ENCODE data around the gene USP35.

The USP35 gene

GRCh38 chr11:78200061-78200460 is 11.3 kb downstream of the USP35 start:
- no peak for DNase-seq

DNA sequence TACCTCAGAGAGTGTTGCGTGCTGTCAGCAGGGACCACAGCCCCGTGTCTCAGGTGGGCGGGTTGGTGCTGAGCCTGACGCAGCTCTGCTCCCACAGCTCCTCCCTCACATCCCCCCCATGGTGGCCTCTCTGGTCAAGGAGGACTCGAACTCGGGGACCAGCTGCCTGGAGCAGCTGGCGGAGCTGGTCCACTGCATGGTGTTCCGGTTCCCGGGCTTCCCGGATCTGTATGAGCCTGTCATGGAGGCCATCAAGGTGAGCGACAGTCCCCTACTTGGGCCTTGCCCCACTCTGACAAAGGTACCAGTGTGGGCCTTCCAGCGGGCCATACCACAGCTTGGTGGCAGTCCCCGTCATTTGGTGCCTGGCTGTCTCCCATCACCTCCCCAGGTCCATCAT is 11.8 kb downstream of the USP35 start:
- DNase-seq = no peak

DNA sequence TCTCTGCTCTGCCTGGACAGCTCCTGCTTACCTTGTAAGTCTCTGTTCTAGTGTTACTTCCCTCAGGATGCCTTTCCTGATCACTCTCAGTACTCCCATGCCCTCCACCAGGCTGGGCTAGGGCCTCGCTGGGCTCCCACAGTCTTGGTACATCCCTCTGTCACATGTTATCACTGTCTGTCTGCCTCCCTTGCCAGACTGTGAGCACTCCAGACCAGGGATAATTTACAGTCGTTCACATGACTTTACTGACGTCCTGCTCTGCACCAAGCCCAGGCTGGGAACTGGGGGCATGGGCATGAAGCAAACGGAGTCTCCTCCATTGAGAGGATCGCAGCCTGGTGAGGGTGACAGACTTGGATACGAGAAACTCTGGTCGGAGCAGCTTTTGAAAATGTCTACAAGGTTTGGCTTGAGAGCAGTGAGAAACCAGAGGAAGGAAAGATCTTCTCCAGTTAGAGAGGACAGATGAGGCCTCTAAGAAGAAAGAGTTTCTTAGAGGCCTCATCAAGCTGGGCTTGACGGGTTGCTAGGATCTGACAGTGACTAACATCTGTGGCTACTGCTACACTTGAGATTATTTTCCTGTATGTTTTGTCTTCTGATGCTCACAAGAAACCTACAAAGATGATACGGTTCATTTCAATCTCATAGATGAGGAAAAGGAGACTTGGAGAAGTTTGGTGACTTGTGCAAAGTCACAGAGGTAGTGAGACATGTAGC is 12.5 kb downstream of the USP35 start:
- DNase-seq = no peak

GRCh38 chr11:78202733-78203167 is 14.0 kb downstream of the USP35 start:
- DNase-seq = peak; percentile 75

DNA sequence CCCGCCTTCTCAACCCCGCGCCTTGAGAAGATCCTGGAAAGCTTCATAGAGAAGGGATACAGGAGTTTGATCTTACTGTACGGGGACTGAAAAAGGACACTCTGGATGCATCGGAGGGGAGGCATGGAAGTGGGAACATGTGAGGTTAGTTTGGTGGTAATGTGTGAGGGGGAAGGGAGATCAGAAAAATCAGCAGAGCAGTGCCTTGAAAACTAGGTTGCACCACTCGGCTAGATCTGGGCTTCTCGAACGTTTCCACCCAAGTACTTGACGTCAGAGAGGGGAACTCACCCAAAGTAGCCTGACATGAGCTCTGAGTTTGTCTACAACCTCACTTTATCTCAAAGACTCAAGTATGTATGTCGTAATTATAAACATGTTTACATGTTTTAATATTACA is 14.5 kb downstream of the USP35 start:
- peak; percentile 78 for DNase-seq

GRCh38 chr11:78205256-78205655 is 16.5 kb downstream of the USP35 start:
- DNase-seq = no peak

DNA sequence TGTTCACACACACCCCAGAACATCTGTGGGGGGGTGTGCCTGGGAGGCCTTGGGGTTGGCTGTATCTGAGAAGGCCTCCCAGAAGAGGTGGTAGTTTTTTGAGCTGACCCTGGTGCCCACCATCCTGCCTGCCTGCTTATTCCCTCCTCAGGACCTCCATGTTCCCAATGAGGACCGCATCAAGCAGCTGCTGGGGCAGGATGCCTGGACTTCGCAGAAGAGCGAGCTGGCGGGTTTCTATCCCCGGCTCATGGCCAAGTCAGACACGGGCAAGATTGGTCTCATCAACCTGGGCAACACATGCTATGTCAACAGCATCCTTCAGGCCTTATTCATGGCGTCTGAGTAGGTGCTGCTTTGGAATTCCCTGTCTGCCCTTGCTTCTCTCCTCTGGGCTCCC is 17.0 kb downstream of the USP35 start:
- no peak for DNase-seq

- no peak for DNase-seq
Observed at GRCh38 chr11:78207532-78208256, 19.0 kb downstream of the USP35 start.

DNA sequence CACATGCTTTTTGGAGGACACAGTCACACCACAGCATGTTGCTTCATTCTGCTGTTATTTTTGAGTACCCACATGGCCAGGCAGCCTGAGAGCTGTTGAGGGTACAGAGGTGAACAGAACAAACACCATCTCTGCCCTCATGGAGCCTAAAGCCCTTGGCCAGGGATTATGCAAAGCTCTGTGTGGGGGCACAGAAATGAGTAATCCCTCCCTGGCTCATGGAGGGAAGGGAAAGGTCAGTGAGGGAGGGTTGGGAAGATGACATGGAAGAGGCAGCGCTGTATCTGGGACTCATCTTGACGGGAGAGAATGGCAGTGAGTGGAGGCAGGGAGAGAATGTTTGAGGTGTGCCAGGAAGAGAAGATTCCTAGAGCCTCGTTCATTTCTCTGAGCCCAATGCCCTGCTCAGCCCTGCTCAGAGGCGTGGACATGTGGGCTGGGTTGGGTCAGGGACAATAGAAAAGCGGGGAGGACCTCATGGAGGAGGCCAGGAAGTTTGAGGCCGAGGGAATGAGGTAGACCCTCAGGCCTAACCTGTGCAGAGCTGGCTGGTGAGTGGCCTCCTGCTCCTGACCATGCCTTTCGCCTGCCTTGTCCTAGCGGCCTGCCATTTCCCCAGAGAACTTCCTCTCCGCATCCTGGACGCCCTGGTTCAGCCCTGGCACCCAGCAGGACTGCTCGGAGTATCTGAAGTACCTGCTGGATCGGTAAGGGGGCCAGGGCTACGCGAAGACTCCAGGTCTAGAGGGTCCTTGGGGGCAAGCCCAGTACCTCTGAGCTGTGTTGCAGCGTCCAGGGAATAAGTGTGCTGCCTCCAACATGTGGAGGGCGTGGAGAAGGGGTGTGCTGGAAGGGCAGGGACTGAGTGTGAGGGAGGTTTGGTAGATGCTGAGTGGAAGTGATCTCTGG is 19.8 kb downstream of the USP35 start:
- DNase-seq = no peak

DNA sequence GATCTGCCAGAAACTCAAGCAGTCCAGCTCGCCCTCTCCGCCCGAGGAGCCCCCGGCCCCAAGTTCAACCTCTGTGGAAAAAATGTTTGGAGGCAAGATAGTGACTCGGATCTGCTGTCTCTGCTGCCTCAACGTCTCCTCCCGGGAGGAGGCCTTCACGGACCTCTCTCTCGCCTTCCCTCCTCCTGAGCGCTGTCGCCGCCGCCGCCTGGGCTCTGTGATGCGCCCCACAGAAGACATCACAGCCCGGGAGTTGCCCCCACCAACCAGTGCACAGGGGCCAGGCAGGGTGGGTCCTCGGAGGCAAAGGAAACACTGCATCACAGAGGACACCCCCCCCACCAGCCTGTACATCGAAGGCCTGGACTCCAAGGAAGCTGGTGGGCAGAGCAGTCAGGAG is 20.8 kb downstream of the USP35 start:
- DNase-seq = no peak

GRCh38 chr11:78210000-78210608 is 21.4 kb downstream of the USP35 start:
- no peak for DNase-seq

DNA sequence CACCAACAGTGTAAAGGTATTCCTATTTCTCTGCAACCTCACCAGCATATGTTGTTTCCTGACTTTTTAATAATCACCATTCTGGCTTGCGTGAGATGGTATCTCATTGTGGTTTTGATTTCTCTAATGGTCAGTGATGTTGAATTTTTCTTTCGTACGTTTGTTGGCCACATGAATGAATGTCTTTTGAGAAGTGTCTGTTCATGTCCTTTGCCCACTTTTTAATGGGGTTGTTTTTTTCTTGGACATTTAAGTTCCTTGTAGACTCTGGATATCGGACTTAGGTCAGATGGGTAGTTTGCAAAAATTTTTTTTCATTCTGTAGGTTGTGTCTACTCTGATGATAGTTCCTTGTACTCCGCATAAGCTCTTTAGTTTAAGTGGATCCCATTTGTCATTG is 22.8 kb downstream of the USP35 start:
- no peak for DNase-seq

DNA sequence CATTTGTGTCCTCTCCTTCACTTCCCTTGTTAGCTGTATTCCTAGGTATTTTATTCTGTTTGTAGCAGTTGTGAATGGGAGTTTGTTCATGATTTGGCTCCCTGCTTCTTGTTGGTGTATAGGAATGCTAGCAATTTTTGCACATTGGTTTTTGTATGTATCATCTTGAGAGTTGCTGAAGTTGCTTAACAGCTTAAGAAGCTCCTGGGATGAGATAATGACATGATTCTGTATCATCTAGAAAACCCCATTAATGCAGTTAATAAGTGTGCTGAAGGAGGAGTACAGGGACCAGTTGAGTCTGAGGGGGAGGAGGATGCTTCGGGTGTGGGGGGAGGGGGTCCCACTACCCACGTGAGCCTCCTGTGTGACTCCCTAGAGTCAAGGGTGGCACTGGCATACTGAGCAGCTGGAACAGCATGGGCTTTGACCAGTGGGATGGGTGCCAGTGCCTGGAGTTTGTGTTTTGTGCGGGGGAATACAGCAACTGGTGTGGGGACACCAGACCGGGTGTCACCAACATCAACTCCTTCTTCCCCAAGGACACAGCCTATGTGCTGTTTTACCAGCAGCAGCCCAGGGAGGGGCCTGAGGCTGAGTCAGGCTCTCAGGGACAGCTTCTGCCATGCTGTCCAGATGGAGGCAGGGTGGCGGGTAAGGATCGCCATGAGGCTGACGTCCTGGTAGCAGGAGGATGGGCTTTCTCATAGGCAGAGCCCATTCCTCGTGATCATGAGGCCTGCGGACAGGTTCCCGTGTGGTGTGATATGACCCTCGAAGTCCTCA is 24.1 kb downstream of the USP35 start:
- DNase-seq = peak; percentile 7

GRCh38 chr11:78213526-78214330 is 25.0 kb downstream of the USP35 start:
- DNase-seq = peak; percentile 10

DNA sequence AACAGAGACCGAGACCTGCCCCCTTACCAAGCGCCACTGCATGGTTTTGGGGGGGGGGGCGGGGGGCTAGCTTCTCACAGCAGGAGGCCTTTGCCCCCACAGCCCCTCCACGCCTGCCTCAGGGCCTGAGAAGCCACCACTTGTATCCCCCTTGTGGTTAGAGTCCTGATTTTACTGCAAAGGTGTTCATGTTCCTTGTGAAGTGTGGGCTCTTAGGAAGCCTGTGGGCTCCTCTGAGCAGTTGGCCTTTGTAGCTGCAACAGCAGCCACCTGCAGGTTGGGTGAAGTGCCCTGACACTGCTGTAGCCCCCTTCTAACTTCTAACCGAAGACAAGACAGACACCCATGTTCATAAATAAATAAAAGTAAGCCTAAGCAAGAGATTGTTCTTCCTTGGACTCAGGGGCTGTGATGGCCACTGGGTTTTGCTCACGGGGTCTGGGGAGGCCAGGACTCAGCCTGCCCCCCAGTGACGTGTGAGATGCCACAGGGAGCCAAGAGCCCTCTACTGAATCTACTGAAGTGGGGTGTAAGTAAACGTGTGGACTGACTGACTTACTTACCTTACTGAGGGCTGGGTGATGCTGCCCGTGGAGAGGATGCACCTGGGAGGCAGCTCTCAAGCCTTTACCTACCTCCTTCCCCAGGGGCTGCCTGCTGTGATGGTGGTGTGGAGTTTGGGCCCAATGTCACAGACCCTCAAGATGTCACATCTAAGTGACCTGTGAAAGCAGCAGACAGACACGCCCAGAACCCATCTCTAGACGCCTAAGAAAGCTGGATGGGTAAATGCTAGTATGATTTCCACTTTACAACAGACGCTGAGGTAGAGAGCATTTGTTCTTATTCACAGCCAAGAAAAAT is 25.8 kb downstream of the USP35 start:
- DNase-seq = peak; percentile 9

- no peak for DNase-seq
Observed at GRCh38 chr11:78216021-78216420, 27.3 kb downstream of the USP35 start.

GRCh38 chr11:78216571-78217287 is 28.0 kb downstream of the USP35 start:
- peak; percentile 6 for DNase-seq

DNA sequence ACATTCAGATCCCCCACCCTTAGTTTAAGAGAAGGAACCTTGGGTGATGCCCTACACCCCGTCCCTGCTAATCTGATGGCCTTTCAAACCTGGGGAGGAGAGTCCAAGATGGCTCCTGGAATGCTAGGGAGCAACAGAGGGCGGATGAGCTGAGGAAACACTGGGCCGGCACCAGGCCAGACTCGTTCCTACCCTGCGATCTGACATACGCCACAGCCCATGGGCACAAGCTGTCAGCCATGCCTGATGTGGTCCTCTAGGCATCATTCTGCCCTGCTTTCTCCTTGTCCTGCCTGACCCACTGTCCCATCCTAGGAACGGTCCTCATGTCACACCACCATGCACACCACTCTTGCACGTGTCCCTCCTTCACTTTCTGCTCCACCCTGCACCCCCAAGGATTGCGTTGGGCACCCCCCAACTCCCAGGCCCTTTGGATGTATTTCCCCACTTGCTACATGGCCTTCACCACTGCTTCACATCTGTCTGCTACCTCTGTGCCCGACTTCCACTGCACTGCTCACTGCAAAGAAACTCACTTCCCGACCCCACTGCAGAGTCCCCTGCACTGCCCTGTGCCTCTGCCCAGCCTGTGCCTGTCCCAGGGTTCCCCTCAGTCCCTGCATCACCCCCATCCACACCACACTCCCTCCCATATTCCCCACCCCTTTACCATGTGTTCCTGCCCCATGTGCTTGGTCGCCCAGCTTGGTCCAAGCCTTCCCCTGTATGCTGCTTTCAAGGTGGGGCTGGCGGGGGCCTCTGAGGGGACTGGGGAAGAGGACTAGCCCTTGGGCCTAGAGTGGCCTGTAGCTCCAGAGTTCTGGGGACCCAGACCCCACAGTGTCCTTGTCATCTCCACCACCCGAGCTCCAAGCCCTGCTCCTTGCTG is 29.2 kb downstream of the USP35 start:
- DNase-seq = peak; percentile 15
